NCI-H1436 treated with DMSO at 0.1 percent for 48 hours (cell line): ENCODE measurements around the gene OR10G7.
"Not testable (repeated sequence)": the region's sequence is repeated elsewhere in the genome, so short reads cannot be mapped to it uniquely, and the experiment has no call there.

Experiments used
- DNase-seq: peaks from one replicate; lab custom pipeline; 2025; lab: John Stamatoyannopoulos, UW

Gene OR10G7

GRCh38 chr11:124039557-124039956 lies 1.6 kb downstream of the OR10G7 start:
- DNase-seq = no peak

GRCh38 chr11:124036666-124037065 lies 4.5 kb downstream of the OR10G7 start:
- DNase-seq = no peak

GRCh38 chr11:124026498-124026897 lies 14.6 kb downstream of the OR10G7 start, which contains the start of gene OR10G8:
Gene OR10G8, plus strand, starts transcription at chr11:124026798. Its CDS starts 2,825 bp downstream, at chr11:124029623.
- DNase-seq = no peak

GRCh38 chr11:124015837-124016236 lies 25.3 kb downstream of the OR10G7 start:
- DNase-seq = not testable (repeated sequence)

- DNase-seq = no peak
These were observed 28.4 kb downstream of the OR10G7 start, which contains the start of gene OR10G4 for GRCh38 chr11:124012697-124013096. Gene OR10G4, plus strand, starts transcription at chr11:124012997. Its CDS starts 2,578 bp downstream, at chr11:124015575.

GRCh38 chr11:123995119-123995518 lies 46.0 kb downstream of the OR10G7 start, which contains the start of gene OR10G6:
Gene OR10G6, minus strand, starts transcription at chr11:123995161. Its CDS starts 0 bp downstream, at chr11:123995161.
- no peak for DNase-seq
